HCT116 (cell line): ENCODE measurements around the gene RCOR1.

Experiments
- FOSL1 ChIP-seq: IDR thresholded peaks from 2 replicates; pipeline ENCODE4 v1.6.1; 2012; ENCODE audit warnings: low read depth
- POLR2A ChIP-seq: IDR thresholded peaks from 2 replicates; pipeline ENCODE4 v1.7.0; 2011; ENCODE audit warnings: borderline replicate concordance; ENCODE audit not compliant: insufficient read depth, insufficient read length; ENCODE audit errors: extremely low read depth
- POLR2AphosphoS5 ChIP-seq: IDR thresholded peaks from 2 replicates; pipeline ENCODE4 v1.6.1; 2011; ENCODE audit warnings: mild to moderate bottlenecking, low read depth, low read length, moderate library complexity
- TCF7L2 ChIP-seq: IDR thresholded peaks from 2 replicates; pipeline ENCODE4 v1.7.0; 2011; ENCODE audit warnings: borderline replicate concordance, inconsistent platforms; ENCODE audit not compliant: insufficient read depth, insufficient read length; ENCODE audit errors: extremely low read depth
- TF ChIP-seq, protein P1 (sequence below): IDR thresholded peaks from 2 replicates; pipeline ENCODE4 v1.6.1; 2012
- TF ChIP-seq, protein P2 (sequence below), 3 experiments: fragments of 200-600 bp in 1 of 3; sonication (generic) in 1 of 3; IDR thresholded peaks in 2 of 3; conservative IDR thresholded peaks in 1 of 3; 2 replicates each; pipeline ENCODE4 v1.5.1; 2012 to 2017; ENCODE audit warnings: low read depth in 2 of 3, low read length in 2 of 3, antibody characterized with exemption in 1 of 3, borderline replicate concordance in 1 of 3, control low read depth in 1 of 3, mild to moderate bottlenecking in 1 of 3, mixed read lengths in 1 of 3, mixed run types in 1 of 3, moderate library complexity in 1 of 3; ENCODE audit not compliant: insufficient read depth in 1 of 3
- TF ChIP-seq, protein P3 (sequence below): IDR thresholded peaks from 2 replicates; pipeline ENCODE4 v1.6.1; 2012

DNA sequence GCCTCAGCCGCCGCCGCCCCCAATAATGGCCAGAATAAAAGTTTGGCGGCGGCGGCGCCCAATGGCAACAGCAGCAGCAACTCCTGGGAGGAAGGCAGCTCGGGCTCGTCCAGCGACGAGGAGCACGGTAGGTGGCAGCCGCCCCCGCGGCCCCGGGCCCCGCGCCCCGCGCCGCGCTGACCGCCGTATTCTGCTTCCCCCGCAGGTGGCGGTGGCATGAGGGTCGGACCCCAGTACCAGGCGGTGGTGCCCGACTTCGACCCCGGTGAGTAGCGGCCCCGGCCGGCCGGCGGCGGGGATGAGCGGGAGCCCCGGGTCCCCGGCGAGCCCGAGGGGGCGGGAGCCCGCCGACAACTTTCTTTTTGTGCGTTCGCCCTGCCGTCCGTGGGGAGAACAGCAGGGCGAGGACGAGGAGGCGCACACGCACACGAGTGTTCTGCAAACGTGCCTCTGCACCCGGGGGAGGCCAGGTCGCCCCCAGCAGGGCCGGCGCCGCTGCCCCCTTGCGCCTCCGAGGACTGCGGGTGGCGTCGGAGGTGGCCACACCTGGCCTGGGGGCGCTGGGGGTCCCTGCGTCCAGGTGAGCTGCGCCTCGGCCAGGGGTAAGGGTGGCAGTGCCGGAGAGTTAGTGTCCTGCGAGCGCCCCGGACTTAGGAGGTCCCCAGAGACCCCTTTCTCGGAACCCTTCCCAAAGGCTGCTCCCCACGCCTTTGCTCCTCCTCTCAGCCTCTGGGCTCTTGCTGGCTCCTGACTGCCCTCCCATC, 794 bp downstream of the RCOR1 start:
- TF ChIP-seq TCF7L2: no peak
- no peak for TF ChIP-seq POLR2AphosphoS5
- TF ChIP-seq, protein P1, sequence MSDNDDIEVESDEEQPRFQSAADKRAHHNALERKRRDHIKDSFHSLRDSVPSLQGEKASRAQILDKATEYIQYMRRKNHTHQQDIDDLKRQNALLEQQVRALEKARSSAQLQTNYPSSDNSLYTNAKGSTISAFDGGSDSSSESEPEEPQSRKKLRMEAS: no peak
- TF ChIP-seq POLR2A: no peak
- TF ChIP-seq FOSL1: no peak
- TF ChIP-seq, protein P2, sequence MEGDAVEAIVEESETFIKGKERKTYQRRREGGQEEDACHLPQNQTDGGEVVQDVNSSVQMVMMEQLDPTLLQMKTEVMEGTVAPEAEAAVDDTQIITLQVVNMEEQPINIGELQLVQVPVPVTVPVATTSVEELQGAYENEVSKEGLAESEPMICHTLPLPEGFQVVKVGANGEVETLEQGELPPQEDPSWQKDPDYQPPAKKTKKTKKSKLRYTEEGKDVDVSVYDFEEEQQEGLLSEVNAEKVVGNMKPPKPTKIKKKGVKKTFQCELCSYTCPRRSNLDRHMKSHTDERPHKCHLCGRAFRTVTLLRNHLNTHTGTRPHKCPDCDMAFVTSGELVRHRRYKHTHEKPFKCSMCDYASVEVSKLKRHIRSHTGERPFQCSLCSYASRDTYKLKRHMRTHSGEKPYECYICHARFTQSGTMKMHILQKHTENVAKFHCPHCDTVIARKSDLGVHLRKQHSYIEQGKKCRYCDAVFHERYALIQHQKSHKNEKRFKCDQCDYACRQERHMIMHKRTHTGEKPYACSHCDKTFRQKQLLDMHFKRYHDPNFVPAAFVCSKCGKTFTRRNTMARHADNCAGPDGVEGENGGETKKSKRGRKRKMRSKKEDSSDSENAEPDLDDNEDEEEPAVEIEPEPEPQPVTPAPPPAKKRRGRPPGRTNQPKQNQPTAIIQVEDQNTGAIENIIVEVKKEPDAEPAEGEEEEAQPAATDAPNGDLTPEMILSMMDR (IDR thresholded peaks at IDR 0.05 in 2 of 3, conservative IDR thresholded peaks at IDR 0.05 in 1 of 3; ENCODE audit: borderline replicate concordance in 1 of 3, insufficient read depth in 1 of 3, low read depth in 2 of 3, low read length in 2 of 3): peak in 1 of 3 experiments; percentile 4; a peak in 1 of 6 replicates
- TF ChIP-seq, protein P3, sequence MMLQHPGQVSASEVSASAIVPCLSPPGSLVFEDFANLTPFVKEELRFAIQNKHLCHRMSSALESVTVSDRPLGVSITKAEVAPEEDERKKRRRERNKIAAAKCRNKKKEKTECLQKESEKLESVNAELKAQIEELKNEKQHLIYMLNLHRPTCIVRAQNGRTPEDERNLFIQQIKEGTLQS: no peak
